Measurements from ENCODE around the gene TNRC18. TPM values are rescaled to one million over a fixed set of nuclear protein-coding genes. Genes with fewer than 3 reads are reported as not detected.
"Not testable (repeated sequence)": the region's sequence is repeated elsewhere in the genome, so short reads cannot be mapped to it uniquely, and the experiment has no call there.

The TNRC18 gene, protein sequence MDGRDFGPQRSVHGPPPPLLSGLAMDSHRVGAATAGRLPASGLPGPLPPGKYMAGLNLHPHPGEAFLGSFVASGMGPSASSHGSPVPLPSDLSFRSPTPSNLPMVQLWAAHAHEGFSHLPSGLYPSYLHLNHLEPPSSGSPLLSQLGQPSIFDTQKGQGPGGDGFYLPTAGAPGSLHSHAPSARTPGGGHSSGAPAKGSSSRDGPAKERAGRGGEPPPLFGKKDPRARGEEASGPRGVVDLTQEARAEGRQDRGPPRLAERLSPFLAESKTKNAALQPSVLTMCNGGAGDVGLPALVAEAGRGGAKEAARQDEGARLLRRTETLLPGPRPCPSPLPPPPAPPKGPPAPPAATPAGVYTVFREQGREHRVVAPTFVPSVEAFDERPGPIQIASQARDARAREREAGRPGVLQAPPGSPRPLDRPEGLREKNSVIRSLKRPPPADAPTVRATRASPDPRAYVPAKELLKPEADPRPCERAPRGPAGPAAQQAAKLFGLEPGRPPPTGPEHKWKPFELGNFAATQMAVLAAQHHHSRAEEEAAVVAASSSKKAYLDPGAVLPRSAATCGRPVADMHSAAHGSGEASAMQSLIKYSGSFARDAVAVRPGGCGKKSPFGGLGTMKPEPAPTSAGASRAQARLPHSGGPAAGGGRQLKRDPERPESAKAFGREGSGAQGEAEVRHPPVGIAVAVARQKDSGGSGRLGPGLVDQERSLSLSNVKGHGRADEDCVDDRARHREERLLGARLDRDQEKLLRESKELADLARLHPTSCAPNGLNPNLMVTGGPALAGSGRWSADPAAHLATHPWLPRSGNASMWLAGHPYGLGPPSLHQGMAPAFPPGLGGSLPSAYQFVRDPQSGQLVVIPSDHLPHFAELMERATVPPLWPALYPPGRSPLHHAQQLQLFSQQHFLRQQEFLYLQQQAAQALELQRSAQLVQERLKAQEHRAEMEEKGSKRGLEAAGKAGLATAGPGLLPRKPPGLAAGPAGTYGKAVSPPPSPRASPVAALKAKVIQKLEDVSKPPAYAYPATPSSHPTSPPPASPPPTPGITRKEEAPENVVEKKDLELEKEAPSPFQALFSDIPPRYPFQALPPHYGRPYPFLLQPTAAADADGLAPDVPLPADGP (N-terminal part only)
- total RNA-seq (2014; rRNA removed; shearing (Covaris generic)) = 16.3 and 33.1 TPM in 2 replicates

- DNase-seq (ENCODE audit: low spot score) = no peak
These were observed at the start of gene TNRC18 for GRCh38 chr7:5423306-5423975. TNRC18 (minus strand) TSS chr7:5423834; CDS start chr7:5421246, 2,588 bp downstream.

GRCh38 chr7:5472432-5473315 lies 49.0 kb upstream of the TNRC18 start:
- no peak for DNase-seq (ENCODE audit: low spot score)

GRCh38 chr7:5471623-5472022 lies 48.0 kb upstream of the TNRC18 start:
- not testable (repeated sequence) for DNase-seq (ENCODE audit: low spot score)

DNA sequence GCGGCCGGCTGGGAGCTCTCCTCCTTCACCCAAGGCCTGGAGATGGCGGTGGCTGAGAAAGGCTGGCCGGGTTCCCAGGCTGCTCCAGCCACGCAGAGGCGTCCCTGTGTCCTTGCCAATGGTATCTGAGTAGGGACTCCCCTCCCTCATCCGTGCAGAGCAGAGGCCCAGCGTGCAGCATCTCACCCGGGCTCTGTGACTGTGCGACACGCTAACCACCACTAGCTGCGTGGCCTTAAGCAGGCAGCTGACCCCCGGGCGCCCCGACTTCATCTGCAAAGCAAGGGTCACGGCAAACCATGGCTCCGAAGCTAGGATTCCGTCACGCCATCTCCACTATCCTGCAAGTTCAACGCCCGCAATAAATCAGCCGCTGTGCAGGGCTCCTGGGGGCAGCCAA lies 47.2 kb upstream of the TNRC18 start:
- DNase-seq (ENCODE audit: low spot score) = no peak

DNA sequence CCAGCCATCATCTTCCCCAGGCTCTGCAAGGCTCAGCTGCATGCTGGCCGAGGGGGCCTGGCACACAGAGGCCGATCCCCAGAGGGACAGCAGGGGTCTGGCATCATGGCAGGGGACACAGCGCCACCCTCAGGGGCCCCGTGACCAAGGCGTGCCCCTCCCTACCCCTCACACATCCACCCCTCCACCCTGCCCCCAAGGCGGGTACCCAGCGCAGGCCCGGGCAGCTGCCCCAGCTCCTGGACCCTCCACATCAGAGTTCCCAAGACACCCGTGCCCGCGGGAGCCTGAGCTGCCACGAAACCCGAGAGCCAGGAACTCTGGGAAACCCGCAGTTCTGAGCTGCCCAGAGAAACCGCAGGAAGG lies 46.5 kb upstream of the TNRC18 start:
- DNase-seq (ENCODE audit: low spot score) = no peak

- DNase-seq (ENCODE audit: low spot score) = no peak
These were observed 45.9 kb upstream of the TNRC18 start for GRCh38 chr7:5469375-5470166.

- DNase-seq (ENCODE audit: low spot score) = no peak
These were observed 44.0 kb upstream of the TNRC18 start for GRCh38 chr7:5467645-5468044.

DNA sequence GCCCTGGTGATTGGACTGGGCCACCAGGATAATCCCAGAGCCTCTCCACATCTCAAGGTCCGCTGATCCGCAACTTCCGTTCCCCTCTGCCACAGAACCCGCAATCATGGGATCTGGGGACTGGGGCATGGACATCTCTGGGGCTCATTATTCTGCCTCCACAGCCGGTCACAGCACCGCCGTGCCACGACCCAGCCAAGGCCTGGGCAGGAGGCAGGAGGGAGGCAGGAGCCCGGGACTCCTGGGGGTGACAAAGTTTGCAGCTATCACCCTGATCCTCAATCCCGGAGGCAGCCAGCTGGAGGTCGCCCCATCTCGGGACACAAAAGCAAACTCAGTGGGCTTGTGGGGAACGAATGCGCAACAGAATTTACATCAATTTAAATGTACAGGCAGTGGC lies 42.9 kb upstream of the TNRC18 start:
- no peak for DNase-seq (ENCODE audit: low spot score)

GRCh38 chr7:5463031-5463430 lies 39.4 kb upstream of the TNRC18 start:
- no peak for DNase-seq (ENCODE audit: low spot score)

- DNase-seq (ENCODE audit: low spot score) = no peak
These were observed 38.6 kb upstream of the TNRC18 start for GRCh38 chr7:5462216-5462615.

DNA sequence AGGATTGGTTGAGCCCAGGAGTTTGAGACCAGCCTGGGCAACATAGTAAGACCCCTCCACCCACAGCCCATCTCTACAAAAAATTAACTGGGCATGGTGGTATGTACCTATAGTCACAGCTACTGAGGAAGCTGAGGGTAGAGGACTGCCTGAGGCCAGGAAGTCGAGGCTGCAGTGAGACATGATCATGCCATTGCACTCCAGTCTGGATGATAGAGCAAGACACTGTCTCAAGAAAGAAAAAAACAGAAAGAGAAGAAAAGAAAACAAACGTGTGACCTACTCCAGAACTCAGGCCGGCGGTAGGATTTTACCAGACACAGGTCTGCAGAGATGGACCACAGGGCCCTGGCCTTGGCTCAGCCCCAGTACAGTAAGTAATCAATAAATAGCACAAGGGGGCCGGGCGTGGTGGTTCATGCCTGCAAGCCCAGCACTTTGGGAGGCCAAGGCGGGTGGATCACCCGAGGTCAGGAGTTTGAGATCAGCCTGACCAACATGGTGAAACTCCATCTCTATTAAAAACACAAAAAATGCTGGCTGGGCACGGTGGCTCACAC lies 35.4 kb upstream of the TNRC18 start:
- no peak for DNase-seq (ENCODE audit: low spot score)

DNA sequence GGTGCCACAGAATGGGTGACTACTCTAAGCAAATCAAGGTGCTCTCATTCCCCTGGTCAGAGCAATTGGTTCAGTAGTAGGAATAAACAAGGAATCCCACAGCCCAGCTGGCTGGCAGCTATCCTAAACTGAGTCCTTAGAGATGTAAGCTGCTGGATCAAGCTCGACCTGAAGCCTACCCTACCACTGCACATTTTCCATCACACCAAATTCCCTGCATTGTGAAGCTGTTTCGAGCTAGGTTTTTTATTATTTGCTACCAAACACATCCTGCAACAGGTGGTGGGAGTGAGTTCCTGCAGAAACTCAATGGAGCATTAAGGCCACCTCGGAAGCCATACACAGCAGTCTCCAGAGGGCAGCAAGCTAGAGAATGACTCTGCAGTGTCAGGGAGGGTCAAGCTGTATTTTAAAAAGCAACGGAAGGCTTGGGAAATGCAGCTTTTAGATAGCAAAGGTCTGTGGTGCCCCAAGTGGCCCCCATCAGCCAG lies 33.7 kb upstream of the TNRC18 start:
- DNase-seq (ENCODE audit: low spot score) = no peak

DNA sequence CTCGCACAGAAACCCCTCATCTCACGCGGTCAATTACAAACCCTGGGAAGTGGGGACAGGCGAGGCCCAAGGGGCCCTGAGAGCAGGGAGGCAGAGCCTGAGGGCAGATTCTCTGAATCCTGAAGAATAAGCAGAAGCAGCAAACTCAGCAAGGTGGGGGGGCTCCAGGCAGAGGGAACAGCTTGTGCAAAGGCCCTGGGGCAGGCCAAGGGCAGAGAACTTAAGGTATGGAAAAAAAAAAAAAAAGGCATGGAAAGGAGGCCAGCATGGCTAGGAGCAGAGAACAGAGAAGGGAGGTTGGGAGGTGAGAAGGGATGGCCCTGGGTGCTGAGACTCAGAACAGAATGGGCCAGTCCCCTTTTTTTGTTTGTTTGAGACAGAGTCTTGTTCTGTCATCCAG lies 32.8 kb upstream of the TNRC18 start:
- no peak for DNase-seq (ENCODE audit: low spot score)

- DNase-seq (ENCODE audit: low spot score) = no peak
These were observed 32.1 kb upstream of the TNRC18 start for GRCh38 chr7:5455581-5456219.

GRCh38 chr7:5455175-5455574 lies 31.5 kb upstream of the TNRC18 start:
- no peak for DNase-seq (ENCODE audit: low spot score)

- DNase-seq (ENCODE audit: low spot score) = no peak
These were observed 30.9 kb upstream of the TNRC18 start for GRCh38 chr7:5454485-5454884.

DNA sequence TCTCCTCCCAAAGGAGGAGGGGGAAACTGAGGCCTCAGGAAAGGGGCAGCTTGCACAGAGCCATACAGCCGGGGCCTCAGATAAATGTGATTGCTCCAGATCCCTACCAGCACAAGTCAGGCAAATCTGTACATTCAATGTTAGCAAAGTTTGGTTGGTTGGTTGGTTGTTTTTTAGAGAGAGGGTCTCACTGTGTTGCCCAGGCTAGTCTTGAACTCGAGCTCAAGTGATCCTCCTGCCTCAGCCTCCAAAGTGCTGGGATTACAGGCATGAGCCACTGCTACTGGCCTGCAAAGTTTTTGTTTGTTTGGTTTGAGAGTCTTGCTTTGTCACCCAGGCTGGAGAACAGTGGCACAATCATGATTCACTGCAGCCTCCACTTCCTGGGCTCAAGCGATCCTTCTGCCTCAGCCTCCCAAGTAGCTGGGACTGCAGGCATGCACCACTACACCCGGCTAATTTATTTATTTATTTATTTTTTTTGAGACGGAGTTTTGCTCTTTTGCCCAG lies 30.0 kb upstream of the TNRC18 start:
- DNase-seq (ENCODE audit: low spot score) = no peak

- DNase-seq (ENCODE audit: low spot score) = peak; percentile 69
These were observed 29.4 kb upstream of the TNRC18 start for GRCh38 chr7:5452937-5453540.

All from H4 (cell line).